ENCODE data around the gene ANXA2R. TPM values are rescaled to one million over a fixed set of nuclear protein-coding genes. Genes with fewer than 3 reads are reported as not detected.

ANXA2R gene
- total and polyA plus RNA-seq, 9 of the 15 experiments (the other 6 are each of a cell fraction or from before 2014, with no cell fraction given), result 2.1 to 4.8 (median 3.4) TPM

DNA sequence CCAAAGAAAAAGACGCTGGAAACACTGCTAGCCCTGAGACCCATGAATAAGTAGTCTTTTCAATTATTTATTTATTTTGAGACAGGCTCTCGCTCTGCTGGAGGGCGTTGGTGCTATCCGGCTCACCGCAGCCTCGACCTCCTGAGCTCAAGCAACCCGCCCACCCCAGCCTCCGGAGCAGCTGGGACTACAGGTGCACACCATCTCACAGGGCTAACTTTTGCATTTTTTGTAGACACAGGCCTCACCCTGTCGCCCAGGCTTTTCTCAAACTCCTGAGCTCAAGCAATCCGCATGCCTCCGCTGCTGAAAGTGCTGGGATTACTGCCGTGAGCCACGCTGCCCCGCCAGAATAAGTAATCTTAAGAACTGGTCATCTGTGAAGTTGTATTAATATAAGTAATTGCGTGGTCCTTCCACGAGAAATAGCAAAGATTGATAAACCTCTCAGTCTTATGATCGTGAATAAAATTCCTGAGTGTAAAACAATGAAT lies 1.6 kb downstream of the ANXA2R start (continued):
- no peak for TF ChIP-seq CBFB (CRISPR knock-in tag; IDR thresholded peaks at IDR 0.05)
- no peak for TF ChIP-seq DACH1 (IDR thresholded peaks at IDR 0.05; ENCODE audit: partially characterized antibody)
- TF ChIP-seq HNRNPL (IDR thresholded peaks at IDR 0.05; ENCODE audit: low read depth, low read length), result no peak
- no peak for TF ChIP-seq BCOR (IDR thresholded peaks at IDR 0.05)
- TF ChIP-seq, protein P1, sequence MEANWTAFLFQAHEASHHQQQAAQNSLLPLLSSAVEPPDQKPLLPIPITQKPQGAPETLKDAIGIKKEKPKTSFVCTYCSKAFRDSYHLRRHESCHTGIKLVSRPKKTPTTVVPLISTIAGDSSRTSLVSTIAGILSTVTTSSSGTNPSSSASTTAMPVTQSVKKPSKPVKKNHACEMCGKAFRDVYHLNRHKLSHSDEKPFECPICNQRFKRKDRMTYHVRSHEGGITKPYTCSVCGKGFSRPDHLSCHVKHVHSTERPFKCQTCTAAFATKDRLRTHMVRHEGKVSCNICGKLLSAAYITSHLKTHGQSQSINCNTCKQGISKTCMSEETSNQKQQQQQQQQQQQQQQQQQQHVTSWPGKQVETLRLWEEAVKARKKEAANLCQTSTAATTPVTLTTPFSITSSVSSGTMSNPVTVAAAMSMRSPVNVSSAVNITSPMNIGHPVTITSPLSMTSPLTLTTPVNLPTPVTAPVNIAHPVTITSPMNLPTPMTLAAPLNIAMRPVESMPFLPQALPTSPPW (CRISPR knock-in tag; IDR thresholded peaks at IDR 0.05), result no peak
- no peak for TF ChIP-seq FOXJ3 (CRISPR knock-in tag; IDR thresholded peaks at IDR 0.05)
- TF ChIP-seq THRAP3 (IDR thresholded peaks at IDR 0.05; ENCODE audit: borderline replicate concordance), result 0 out of 2 replicates have a peak, but pooled peaks have one; percentile 69
- TF ChIP-seq ZNF12 (CRISPR knock-in tag; IDR thresholded peaks at IDR 0.05), result no peak
- TF ChIP-seq TAF1 (IDR thresholded peaks at IDR 0.05; ENCODE audit: control insufficient read depth, extremely low read depth, insufficient read depth, low read length, severe bottlenecking), result no peak
- TF ChIP-seq ZNF444 (CRISPR knock-in tag; IDR thresholded peaks at IDR 0.05), result no peak
- TF ChIP-seq, protein P2, sequence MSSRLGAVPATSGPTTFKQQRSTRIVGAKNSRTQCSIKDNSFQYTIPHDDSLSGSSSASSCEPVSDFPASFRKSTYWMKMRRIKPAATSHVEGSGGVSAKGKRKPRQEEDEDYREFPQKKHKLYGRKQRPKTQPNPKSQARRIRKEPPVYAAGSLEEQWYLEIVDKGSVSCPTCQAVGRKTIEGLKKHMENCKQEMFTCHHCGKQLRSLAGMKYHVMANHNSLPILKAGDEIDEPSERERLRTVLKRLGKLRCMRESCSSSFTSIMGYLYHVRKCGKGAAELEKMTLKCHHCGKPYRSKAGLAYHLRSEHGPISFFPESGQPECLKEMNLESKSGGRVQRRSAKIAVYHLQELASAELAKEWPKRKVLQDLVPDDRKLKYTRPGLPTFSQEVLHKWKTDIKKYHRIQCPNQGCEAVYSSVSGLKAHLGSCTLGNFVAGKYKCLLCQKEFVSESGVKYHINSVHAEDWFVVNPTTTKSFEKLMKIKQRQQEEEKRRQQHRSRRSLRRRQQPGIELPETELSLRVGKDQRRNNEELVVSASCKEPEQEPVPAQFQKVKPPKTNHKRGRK (tag; IDR thresholded peaks at IDR 0.05), result no peak
- no peak for TF ChIP-seq ZBTB17 (CRISPR knock-in tag; IDR thresholded peaks at IDR 0.05)
- no peak for TF ChIP-seq ZNF668 (CRISPR knock-in tag; IDR thresholded peaks at IDR 0.05)
- TF ChIP-seq, protein P3, sequence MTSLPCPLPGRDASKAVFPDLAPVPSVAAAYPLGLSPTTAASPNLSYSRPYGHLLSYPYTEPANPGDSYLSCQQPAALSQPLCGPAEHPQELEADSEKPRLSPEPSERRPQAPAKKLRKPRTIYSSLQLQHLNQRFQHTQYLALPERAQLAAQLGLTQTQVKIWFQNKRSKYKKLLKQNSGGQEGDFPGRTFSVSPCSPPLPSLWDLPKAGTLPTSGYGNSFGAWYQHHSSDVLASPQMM (CRISPR knock-in tag; IDR thresholded peaks at IDR 0.05), result no peak
- TF ChIP-seq ZNF134 (CRISPR knock-in tag; conservative IDR thresholded peaks at IDR 0.05), result no peak
- TF ChIP-seq ZNF408 (CRISPR knock-in tag; IDR thresholded peaks at IDR 0.05; ENCODE audit: low read depth), result no peak
- TF ChIP-seq NUFIP1 (IDR thresholded peaks at IDR 0.05; ENCODE audit: partially characterized antibody), result no peak
- TF ChIP-seq, protein P4, sequence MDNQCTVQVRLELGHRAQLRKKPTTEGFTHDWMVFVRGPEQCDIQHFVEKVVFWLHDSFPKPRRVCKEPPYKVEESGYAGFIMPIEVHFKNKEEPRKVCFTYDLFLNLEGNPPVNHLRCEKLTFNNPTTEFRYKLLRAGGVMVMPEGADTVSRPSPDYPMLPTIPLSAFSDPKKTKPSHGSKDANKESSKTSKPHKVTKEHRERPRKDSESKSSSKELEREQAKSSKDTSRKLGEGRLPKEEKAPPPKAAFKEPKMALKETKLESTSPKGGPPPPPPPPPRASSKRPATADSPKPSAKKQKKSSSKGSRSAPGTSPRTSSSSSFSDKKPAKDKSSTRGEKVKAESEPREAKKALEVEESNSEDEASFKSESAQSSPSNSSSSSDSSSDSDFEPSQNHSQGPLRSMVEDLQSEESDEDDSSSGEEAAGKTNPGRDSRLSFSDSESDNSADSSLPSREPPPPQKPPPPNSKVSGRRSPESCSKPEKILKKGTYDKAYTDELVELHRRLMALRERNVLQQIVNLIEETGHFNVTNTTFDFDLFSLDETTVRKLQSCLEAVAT (IDR thresholded peaks at IDR 0.05), result peak in 1 of 2 experiments; percentile 81; a peak in 2 of 4 replicates
- no peak for TF ChIP-seq ESRRA (IDR thresholded peaks at IDR 0.05; ENCODE audit: borderline replicate concordance, low read depth)
- TF ChIP-seq, protein P5, sequence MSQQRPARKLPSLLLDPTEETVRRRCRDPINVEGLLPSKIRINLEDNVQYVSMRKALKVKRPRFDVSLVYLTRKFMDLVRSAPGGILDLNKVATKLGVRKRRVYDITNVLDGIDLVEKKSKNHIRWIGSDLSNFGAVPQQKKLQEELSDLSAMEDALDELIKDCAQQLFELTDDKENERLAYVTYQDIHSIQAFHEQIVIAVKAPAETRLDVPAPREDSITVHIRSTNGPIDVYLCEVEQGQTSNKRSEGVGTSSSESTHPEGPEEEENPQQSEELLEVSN (IDR thresholded peaks at IDR 0.05; ENCODE audit: borderline replicate concordance in 1 of 2, extremely low read depth in 1 of 2, insufficient read depth in 1 of 2, insufficient read length in 1 of 2, low read depth in 1 of 2, low read length in 1 of 2, poor library complexity in 1 of 2, severe bottlenecking in 1 of 2), result peak in 1 of 2 experiments; percentile 22
- TF ChIP-seq ZNF644 (tag; IDR thresholded peaks at IDR 0.05; ENCODE audit: low read depth), result 0 out of 2 replicates have a peak, but pooled peaks have one; percentile 16
- TF ChIP-seq STAT5B (CRISPR knock-in tag; IDR thresholded peaks at IDR 0.05), result no peak
- TF ChIP-seq ZNF253 (CRISPR knock-in tag; conservative IDR thresholded peaks at IDR 0.05), result no peak
- no peak for TF ChIP-seq ZNF175 (CRISPR knock-in tag; IDR thresholded peaks at IDR 0.05; ENCODE audit: low read depth)

All from K562 (cell line).